ENCODE results near the gene EPG5.

Gene EPG5

GRCh38 chr18:45920367-45920766 lies 46.8 kb downstream of the EPG5 start:
- no peak for FAIRE-seq

DNA sequence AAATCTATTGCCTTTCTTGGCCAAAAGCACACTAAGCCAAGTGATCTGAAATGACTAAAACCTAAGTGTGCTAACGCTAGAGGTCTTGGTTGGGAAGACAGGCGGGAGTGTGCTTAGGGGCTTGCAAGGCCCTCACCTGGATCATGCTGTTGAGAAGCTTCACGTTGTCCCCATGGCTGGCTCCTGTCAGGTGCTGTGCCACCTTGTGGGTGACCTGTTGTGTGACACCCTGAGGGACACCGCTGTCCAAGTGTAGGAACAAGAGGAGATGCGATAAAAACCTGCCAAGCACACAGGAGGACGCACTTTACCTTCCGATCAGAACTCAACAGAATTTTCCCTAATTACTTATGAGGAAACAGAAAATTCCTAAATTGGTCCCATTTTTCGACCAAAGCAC lies 50.8 kb downstream of the EPG5 start:
- no peak for FAIRE-seq

DNA sequence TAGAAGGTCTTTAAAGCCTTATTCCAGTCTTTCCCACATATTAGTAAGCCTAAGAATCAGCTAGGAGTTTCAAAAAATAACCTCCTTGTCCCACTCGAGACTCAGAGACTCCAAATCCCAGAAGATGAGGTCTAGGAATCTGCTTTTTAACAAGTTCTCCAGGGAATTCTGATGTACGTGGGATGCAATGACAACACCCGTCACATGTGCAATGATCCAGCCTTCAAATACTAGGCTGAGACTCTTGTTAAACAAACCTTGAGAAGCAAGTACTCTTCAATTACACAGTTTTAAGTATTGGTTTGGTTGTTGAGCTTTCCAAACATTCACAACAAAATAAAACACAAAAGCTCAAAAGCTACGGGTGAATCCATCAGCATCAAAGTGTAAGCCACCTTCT lies 53.9 kb downstream of the EPG5 start:
- no peak for FAIRE-seq

- FAIRE-seq: no peak
Observed at GRCh38 chr18:45910405-45911023, 56.6 kb downstream of the EPG5 start.

GRCh38 chr18:45901654-45902210 lies 65.4 kb downstream of the EPG5 start:
- FAIRE-seq: no peak

GRCh38 chr18:45900623-45901022 lies 66.5 kb downstream of the EPG5 start:
- FAIRE-seq: no peak

DNA sequence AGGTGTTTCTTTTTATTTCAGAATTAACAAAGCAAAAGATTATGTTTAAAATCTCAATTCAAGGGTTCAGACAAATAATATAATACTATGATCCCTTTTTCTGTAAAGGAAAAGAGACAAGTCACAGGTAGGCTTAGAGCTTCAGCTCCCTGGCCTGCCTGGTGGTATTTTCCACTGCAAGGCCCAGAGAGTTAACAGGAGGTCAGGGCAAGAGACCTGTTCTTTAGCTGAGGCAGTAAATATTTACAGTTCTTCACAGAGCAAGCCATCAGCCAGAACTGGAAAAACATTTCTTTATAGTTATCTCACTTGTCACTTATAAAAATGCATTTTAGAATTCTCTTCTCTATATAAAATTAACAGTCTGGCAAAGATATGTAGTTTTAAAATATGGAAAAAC lies 70.1 kb downstream of the EPG5 start:
- no peak for FAIRE-seq

GRCh38 chr18:45896452-45896851 lies 70.7 kb downstream of the EPG5 start:
- no peak for FAIRE-seq

GRCh38 chr18:45895339-45895738 lies 71.8 kb downstream of the EPG5 start:
- no peak for FAIRE-seq

DNA sequence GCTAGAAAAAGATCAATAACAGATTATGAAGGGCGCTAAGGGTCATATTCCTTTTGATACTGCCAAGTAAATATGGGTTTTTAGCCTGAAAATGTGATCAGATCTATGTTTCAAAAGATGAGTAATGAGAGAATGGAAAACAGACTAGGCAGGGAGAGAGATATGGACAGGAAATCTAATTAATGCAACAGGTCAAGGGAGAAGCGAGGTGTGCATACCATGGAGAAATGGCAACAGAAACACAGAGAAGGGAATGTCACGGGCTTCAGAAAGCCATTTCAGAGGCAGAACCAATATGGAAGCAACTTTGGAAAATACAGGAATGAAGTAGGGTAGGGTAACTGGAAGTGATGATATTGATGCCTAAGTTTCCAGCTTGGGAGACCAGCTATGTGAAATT lies 72.3 kb downstream of the EPG5 start:
- no peak for FAIRE-seq

DNA sequence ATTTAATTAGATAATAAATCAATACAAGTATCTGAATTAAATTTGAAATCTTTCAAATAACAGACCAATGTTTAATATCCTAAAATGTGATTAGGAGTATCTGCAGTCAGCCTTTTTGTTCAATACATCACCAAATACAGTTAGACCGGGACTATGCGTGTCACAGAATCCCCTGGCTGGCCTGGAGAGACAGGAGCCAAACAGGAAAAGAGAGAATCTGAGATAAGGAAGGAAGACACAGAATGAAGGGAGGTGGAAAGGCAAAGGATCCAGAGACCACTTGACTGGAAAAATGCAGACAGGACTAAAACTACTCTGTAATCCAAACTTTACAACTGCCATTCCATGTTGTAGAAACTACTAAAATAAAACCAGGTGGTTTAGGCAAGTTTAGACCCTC lies 75.3 kb downstream of the EPG5 start:
- FAIRE-seq: no peak

- FAIRE-seq: no peak
Observed at GRCh38 chr18:45890606-45891005, 76.5 kb downstream of the EPG5 start.

DNA sequence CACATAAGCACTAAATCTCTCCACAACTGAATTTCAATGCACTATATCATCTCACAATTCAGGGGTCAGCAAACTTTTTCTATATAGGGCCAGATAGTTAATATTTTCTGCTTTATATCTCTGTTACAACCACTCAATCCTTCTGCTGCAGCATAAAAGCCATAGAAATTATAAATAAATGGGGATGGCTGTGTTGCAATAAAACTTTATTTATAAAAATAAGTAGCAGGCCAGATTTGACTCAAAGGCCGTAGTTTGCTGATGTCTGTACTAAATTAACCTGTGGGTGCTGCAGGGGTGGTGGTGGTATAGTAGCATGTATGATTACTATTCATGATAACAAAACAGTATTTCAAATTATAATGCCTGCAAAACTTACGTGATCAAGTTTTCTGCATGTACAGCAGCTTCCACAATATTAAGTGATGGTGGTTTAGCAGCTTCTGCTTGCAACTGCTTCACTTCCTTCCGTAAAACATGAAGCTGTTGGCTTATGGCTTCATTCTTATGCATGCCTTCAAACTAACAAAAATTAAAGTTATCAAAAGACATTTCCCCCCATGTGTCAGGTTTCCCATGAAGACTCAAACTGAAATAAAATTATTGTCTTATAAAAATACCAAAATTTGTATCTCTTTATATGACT lies 77.6 kb downstream of the EPG5 start:
- FAIRE-seq: no peak

GRCh38 chr18:45887585-45887984 lies 79.5 kb downstream of the EPG5 start:
- FAIRE-seq: no peak

- no peak for FAIRE-seq
Observed at GRCh38 chr18:45880876-45881558, 86.1 kb downstream of the EPG5 start.

DNA sequence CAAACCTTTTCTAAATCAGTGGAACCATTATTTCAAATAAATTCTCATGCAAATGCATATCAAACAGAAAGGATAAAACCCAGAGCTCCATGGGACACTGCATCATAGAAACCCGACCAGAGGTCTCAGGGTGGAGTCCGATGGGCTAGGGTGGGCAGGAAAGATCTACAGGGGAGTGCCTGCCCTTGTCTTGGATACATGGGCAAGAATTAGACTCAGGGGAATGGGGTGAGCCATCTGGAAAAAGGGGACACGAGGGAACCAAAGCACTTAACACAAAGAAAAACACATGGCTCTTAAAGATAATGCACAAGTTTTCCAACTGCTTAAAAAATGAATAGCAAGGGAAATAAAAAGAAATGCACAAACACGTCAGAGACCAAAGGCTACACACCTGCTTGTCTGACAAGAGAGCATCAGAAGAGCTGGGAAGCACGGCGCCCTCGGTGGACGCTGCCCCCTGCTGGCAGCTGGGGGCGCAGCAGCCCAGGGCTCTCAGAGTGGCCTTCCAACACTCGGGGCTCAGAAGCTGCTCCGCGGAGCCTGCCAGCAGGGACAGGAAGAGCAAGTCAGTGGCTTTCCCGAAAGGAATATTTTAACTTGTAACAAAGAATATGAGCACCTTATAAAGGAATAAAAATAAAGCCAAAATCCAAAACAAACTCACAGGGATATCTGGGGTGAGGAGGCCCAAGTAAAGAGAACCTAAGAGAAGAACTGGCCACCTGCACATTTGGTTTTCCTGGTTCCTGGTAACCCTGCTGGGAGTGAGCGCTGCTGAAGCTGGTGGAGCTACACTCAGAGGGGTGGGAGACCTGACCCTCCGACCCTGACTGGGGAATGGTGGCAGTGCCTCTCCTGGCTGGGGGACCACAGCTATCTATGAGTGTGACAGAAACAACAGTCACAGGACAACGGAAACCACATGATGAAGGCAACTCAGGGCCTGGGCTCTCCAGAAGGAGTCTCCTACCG lies 87.2 kb downstream of the EPG5 start:
- FAIRE-seq: no peak

DNA sequence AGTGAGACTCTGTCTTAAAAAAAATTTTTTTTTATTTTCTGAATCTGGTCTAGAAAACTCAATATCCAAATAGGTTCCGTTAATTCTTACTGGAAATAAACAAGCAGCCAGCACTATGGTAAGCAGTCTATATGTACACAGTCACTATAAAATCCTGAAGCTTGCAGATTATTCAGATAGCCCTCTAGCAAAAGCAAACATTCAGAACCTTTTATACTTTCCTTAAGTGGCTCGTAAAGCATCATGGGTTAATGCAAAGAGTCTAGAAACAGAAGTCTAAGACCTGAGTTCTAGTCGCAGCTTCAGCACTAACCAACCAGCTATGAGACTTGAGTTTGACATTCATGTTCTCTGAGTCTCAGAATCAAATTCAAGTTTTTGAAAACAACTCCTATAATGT lies 89.7 kb downstream of the EPG5 start:
- FAIRE-seq: no peak

DNA sequence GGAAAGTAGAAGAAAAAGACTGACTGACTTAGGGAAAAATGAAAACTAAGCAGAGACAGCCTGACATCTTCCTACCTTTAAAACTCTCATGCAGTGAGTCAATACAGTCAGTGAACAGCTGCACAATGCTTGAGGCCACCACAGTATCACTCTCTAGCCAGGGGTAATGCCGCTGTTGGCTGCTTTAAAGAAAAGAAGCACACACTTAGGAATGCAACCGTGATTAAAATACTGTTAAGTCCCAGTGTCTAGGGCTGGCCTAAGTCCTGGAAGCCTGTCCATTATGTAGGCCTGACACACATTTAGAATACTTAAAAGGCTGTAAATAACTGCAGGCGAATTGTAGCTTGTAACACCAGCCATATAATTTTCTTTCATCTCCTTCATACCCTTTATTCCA lies 91.0 kb downstream of the EPG5 start:
- FAIRE-seq: no peak

- no peak for FAIRE-seq
Observed at GRCh38 chr18:45874491-45875184, 92.5 kb downstream of the EPG5 start.

DNA sequence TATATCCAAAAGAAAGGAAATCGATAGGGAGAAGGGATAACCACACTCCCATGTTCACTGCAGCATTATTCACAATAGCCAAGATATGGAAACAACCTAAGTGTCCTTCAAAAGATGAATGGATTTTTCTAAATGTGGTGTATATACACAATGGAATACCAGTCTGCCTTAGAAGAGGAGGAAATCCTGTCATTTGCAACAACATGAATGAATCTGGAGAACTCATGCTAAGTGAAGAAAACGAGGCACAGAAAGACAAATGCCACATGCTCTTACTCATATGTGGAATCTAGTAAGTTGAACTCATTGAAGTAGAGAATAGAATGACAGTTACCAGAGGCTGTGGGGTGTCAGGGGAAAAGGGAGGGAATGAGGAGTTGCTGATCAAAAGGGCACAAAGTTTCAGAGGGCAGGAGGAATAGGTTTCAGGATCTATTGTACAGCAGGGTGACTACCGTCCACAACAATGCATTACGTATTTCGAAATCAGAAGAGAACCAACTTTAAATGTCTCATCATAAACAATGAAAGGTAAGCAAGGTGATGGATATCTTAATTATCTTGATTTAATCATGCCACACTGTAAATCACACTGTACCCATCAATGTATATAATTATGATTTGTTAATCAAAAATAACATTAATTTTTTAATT lies 95.6 kb downstream of the EPG5 start:
- FAIRE-seq: no peak

GRCh38 chr18:45870419-45870818 lies 96.7 kb downstream of the EPG5 start:
- no peak for FAIRE-seq

GRCh38 chr18:45865466-45865865 lies 101.7 kb downstream of the EPG5 start:
- FAIRE-seq: no peak
